PC-3 (cell line): ENCODE results near the gene IL1RAPL1.

Experiments
- CTCF ChIP-seq: fragments of 300-600 bp; sonication (generic); conservative IDR thresholded peaks from 2 replicates; pipeline ENCODE4 v1.5.1; 2017; ENCODE audit warnings: antibody characterized with exemption, low read depth, mild to moderate bottlenecking, low read length
- EZH2 ChIP-seq: fragments of 300-600 bp; sonication (generic); IDR thresholded peaks from one replicate; pipeline ENCODE4 v1.6.1; 2017; ENCODE audit warnings: antibody characterized with exemption, mild to moderate bottlenecking, low read length; ENCODE audit not compliant: unreplicated experiment
- EZH2phosphoT487 ChIP-seq: fragments of 300-600 bp; sonication (generic); IDR thresholded peaks from 2 replicates; pipeline ENCODE4 v1.6.1; 2018; ENCODE audit warnings: mild to moderate bottlenecking, antibody characterized with exemption, low read length, borderline replicate concordance

DNA sequence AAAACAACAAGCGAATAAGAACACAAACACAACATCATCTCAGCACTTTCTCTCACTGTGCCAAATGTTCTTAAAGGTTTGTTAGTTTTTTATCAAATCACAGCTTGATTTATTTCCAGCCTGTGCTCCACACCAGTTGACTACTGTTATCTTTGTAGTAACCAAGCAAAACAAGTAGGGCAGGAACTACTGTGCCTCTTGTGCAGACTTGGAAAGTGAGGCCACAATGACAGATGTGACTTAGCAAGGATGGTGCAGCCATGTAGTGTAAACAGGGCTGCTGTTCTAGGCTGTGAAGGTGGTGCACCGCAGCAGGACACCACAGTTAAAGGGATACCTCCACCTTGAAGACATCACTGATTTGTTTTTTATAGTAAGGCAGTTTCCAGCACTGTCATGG, 170.0 kb downstream of the IL1RAPL1 start:
- TF ChIP-seq CTCF (no peak), EZH2phosphoT487 (no peak), EZH2 (no peak)
